ENCODE measurements around the gene ABCG1.

Gene ABCG1

GRCh38 chr21:42243026-42243425 is 24.1 kb downstream of the ABCG1 start:
- no peak overlapping the region for H3K4me3 ChIP-seq (ENCODE audit: low read depth, low read length)
- no peak for DNase-seq (ENCODE audit: low read depth)

GRCh38 chr21:42245331-42246193 is 26.6 kb downstream of the ABCG1 start:
- DNase-seq (ENCODE audit: low read depth): no peak
- no peak for TF ChIP-seq CTCF (IDR thresholded peaks at IDR 0.05; ENCODE audit: insufficient read depth, low read depth, low read length, missing control alignments)
- H3K4me3 ChIP-seq (ENCODE audit: low read depth, low read length): no peak overlapping the region

More at GRCh38 chr21:42243026-42243425, 24.1 kb downstream of the ABCG1 start:
- no peak for TF ChIP-seq CTCF (IDR thresholded peaks at IDR 0.05; ENCODE audit: insufficient read depth, low read depth, low read length, missing control alignments)

- no peak for TF ChIP-seq CTCF (IDR thresholded peaks at IDR 0.05; ENCODE audit: insufficient read depth, low read depth, low read length, missing control alignments)
- no peak overlapping the region for H3K4me3 ChIP-seq (ENCODE audit: low read depth, low read length)
- DNase-seq (ENCODE audit: low read depth): no peak
Observed at GRCh38 chr21:42247716-42248115, 28.8 kb downstream of the ABCG1 start.

- DNase-seq (ENCODE audit: low read depth): no peak
- TF ChIP-seq CTCF (IDR thresholded peaks at IDR 0.05; ENCODE audit: insufficient read depth, low read depth, low read length, missing control alignments): no peak
- no peak overlapping the region for H3K4me3 ChIP-seq (ENCODE audit: low read depth, low read length)
Observed at GRCh38 chr21:42248241-42248640, 29.3 kb downstream of the ABCG1 start.

GRCh38 chr21:42248783-42249597 is 30.1 kb downstream of the ABCG1 start:
- no peak for TF ChIP-seq CTCF (IDR thresholded peaks at IDR 0.05; ENCODE audit: insufficient read depth, low read depth, low read length, missing control alignments)
- DNase-seq (ENCODE audit: low read depth): peak; percentile 86
- no peak overlapping the region for H3K4me3 ChIP-seq (ENCODE audit: low read depth, low read length)

GRCh38 chr21:42250422-42251403 is 31.8 kb downstream of the ABCG1 start:
- TF ChIP-seq CTCF (IDR thresholded peaks at IDR 0.05; ENCODE audit: insufficient read depth, low read depth, low read length, missing control alignments): no peak
- no peak for DNase-seq (ENCODE audit: low read depth)
- H3K4me3 ChIP-seq (ENCODE audit: low read depth, low read length): no peak overlapping the region

All from GM12865 (cell line).